Fibroblast of skin of abdomen (primary cell): Measurements from ENCODE around the gene RELCH.
A peak's percentile ranks its signal among the peaks of the same experiment; 100 is the strongest.

ENCODE experiments used
- DNase-seq: peaks from one replicate; pipeline ENCODE4 v3.0.0-alpha.2; 2013

RELCH gene

GRCh38 chr18:62324917-62325805 is 138.1 kb downstream of the RELCH start, which contains the start of gene TNFRSF11A:
TNFRSF11A (plus strand) TSS chr18:62325310; CDS start chr18:62325353, 43 bp downstream.
- no peak for DNase-seq

GRCh38 chr18:62325806-62326645 is 139.0 kb downstream of the RELCH start:
- no peak for DNase-seq

- no peak for DNase-seq
These were observed 139.7 kb downstream of the RELCH start for GRCh38 chr18:62326646-62327348.

GRCh38 chr18:62327977-62328376 is 140.9 kb downstream of the RELCH start:
- DNase-seq = no peak

- no peak for DNase-seq
These were observed 141.8 kb downstream of the RELCH start for GRCh38 chr18:62328586-62329525.

- DNase-seq = peak; percentile 28
These were observed 142.8 kb downstream of the RELCH start for GRCh38 chr18:62329691-62330454.

- DNase-seq = no peak
These were observed 143.6 kb downstream of the RELCH start for GRCh38 chr18:62330650-62331049.

- DNase-seq = no peak
These were observed 144.7 kb downstream of the RELCH start for GRCh38 chr18:62331581-62332356.

GRCh38 chr18:62332431-62332830 is 145.4 kb downstream of the RELCH start:
- DNase-seq = no peak

GRCh38 chr18:62332964-62333695 is 146.1 kb downstream of the RELCH start:
- no peak for DNase-seq

GRCh38 chr18:62334120-62334519 is 147.1 kb downstream of the RELCH start:
- DNase-seq = no peak

- DNase-seq = no peak
These were observed 148.4 kb downstream of the RELCH start for GRCh38 chr18:62335494-62335893.

- no peak for DNase-seq
These were observed 149.6 kb downstream of the RELCH start for GRCh38 chr18:62336618-62337017.

GRCh38 chr18:62337336-62337735 is 150.3 kb downstream of the RELCH start:
- DNase-seq = no peak

- no peak for DNase-seq
These were observed 151.5 kb downstream of the RELCH start for GRCh38 chr18:62338446-62339105.

GRCh38 chr18:62339106-62339988 is 152.3 kb downstream of the RELCH start:
- DNase-seq = peak; percentile 57

- no peak for DNase-seq
These were observed 153.9 kb downstream of the RELCH start for GRCh38 chr18:62340996-62341395.

GRCh38 chr18:62341473-62341872 is 154.4 kb downstream of the RELCH start:
- no peak for DNase-seq
